GM18511 (cell line): ENCODE results near the gene EFNA5.

Experiments used
- ATAC-seq: cut with Tn5 transposase; IDR thresholded peaks from one replicate; pipeline ENCODE4 v1.9.1; 2021; ENCODE audit warnings: mild to moderate bottlenecking, moderate library complexity; ENCODE audit not compliant: unreplicated experiment

EFNA5 gene

DNA sequence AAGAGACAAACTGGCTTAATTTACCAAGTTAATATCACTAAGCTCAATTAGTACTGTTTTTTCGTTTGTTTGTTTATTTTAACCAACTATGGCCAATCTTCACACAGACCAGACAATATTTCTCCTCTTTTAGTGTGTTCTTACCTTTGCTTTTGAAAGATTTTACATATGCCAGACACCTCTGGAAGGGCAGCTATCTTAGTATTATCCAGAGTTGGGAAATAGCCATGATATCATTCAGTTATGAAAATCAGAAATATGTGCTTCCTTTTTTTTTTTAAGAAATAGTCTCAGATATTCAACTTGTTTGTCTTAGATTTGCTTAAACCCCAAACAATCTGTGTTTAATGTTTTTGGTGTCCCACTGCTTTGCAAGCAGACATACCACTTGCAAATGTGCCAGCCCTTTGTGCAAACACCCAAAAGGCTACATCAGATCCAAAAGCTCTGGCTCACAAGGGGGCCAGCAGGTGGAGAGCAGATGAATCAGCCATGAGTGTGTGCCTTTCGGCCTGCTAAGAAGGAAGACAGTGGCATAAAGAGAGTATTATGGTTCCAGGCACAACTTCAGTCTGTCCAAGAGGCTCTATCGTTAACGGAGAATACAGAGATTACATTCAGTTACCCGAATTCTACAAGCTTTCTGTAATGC lies 147.6 kb downstream of the EFNA5 start:
- ATAC-seq = no peak

DNA sequence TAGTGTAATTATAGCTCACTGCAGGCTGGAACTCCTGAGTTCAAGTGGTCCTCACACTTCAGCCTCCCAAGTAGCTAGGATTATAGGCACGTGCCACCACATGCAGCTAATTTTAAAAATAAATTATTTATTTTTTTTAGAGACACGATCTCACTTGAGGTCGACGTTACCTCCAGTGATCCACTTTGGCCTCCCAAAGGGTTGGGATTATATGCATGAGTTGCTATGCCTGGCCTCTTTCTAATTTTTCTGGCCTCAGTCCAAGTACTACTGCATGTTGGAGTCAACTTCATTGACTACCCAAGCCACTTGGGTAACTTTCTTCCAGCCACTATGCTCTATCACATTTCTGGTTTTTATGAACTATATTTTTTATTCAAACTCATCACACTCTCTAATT lies 148.3 kb downstream of the EFNA5 start:
- no peak for ATAC-seq

- peak; percentile 58 for ATAC-seq
These were observed 150.8 kb downstream of the EFNA5 start for GRCh38 chr5:107519900-107520354.

- no peak for ATAC-seq
These were observed 152.1 kb downstream of the EFNA5 start for GRCh38 chr5:107518616-107519015.

- ATAC-seq = no peak
These were observed 152.5 kb downstream of the EFNA5 start for GRCh38 chr5:107518190-107518589.

DNA sequence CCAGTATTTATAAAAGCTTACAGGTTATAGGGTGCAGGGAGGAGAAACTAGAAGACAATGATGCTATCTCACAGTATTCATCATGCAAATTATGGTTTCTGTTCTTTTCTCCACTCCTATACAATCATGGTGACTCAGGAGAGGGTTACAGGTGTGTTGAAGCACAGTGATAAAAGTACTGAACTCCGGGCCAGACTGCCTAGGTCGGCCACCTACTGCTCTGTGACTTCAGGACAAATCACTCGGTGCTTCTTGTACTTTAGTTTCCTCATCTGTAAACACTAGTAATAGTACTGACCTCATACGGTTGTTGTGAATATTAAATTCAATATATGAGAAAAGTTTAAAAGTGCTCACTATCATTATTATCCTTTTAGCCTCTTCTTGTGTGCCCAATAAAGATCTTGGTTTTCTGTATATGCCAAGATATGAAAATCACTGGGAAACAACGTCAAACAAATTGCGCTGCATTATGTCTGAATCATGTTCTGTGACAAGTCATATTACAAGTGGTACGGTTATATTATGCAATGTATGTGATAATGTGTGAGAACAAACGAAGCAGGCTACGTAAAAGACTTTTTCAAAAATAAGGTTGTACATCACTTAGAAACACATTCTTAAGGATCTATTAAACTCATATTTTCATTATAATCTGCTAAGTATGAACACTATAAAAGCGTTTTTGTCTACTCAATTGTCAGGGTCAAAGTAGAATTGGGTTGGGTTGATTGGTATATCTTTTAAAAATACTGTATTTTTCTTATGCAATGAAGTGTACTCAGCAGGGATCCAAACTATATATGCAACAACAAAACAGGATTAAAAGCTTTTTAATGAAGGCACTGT lies 153.3 kb downstream of the EFNA5 start:
- peak; percentile 34 for ATAC-seq

GRCh38 chr5:107516452-107517184 lies 154.1 kb downstream of the EFNA5 start:
- ATAC-seq = no peak

GRCh38 chr5:107515521-107516080 lies 155.1 kb downstream of the EFNA5 start:
- no peak for ATAC-seq

- no peak for ATAC-seq
These were observed 156.4 kb downstream of the EFNA5 start for GRCh38 chr5:107514305-107514704.

DNA sequence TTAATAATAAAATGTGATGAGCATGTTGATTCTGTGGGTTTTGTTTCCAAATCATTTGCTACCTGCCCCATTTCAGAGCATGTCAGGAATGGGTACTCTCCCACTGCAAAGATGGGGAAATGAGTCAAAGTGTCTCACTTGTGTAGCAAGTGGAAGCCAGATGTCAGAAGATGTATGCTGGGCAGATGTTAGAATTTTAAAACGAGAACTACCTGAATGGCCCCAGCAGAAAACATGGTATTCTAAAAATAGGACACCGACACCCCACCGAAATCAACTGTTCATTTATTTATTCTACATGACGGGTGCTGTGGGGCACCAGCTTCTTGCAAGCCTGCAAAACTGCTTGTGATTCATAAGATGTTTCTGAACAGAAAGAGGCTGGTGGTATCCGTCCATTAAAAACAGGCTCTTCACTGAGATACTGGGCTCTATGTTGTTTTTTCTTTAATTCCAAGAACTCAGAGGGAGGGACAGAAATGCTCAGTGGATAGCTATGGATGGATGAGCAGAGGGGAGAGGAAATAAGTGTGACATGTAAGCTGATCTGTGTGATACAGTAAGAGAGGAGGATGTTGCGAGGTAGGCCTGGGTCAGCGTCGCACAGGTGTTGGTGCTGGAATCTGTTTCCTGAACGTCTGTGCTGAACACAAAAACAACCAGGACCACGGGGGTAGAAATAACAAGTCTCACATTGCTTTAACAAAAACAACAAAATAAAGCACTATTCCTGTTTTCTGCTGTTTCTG lies 157.2 kb downstream of the EFNA5 start:
- ATAC-seq = peak; percentile 52

DNA sequence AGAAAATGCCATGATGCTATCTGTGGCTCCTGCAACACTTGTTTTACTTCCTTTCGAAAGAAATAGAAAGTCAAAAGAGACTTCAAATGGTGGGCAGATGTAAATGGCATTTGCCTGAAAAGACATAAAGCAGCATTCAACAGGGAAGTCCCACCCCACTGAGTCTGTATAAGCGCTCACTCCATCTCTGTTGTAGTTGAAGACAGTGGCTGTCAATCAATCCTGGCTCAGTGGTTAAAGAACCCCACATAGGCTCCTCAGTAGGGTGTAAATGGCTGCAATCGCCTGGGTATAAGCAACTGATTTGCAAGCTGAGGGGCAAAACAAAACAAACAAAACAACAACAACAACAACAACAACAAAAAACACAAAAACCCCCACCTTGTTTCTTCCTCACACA lies 158.7 kb downstream of the EFNA5 start:
- ATAC-seq = no peak

GRCh38 chr5:107510125-107510524 lies 160.6 kb downstream of the EFNA5 start:
- ATAC-seq = no peak

- ATAC-seq = no peak
These were observed 162.6 kb downstream of the EFNA5 start for GRCh38 chr5:107508097-107508496.

- no peak for ATAC-seq
These were observed 164.8 kb downstream of the EFNA5 start for GRCh38 chr5:107505763-107506534.

DNA sequence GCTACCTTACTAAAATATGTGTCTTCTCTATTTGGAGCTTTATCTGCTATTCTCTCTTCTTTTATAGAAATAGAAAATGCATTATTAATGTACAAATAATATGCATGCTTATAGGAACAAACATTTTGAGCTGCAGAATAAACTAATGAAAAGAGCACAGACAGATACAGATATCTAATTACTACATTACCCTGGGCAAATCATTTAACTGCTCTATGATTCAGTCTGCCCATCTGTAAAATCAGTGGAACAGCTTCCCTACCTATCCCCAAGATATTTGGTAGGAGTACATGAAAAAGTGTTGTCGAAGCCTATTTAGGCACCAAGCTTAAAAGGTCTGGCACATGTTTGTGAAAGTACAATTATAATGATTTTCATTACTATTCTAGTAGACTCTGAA lies 166.3 kb downstream of the EFNA5 start:
- ATAC-seq = no peak

- ATAC-seq = no peak
These were observed 168.1 kb downstream of the EFNA5 start for GRCh38 chr5:107502676-107503060.

- no peak for ATAC-seq
These were observed 168.6 kb downstream of the EFNA5 start for GRCh38 chr5:107501965-107502675.

DNA sequence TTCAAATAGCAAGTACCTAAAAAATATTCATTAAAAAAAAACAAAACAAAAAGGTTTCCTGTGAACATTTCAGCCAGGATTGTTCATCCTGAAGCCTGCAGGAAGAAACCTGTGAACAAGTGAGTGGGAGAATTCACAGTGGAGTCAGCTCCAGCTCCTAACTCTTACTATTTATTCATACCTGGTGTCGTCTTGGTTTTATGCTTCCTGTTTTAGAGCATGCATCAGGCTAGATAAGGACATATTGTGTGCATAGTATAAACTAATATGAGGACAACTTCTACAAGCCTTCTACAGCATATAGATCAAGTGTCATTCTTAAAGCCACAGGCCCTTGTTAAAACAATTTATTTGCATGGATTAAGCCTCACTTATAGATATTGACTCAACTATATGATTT lies 169.9 kb downstream of the EFNA5 start:
- no peak for ATAC-seq

GRCh38 chr5:107500347-107500746 lies 170.4 kb downstream of the EFNA5 start:
- ATAC-seq = no peak
